SK-N-SH (cell line): ENCODE data around the gene TMEM132E.

Experiments used
- CTCF ChIP-seq: fragments of 200-600 bp; sonication (generic); IDR thresholded peaks from 2 replicates; pipeline ENCODE4 v1.6.1; 2017; ENCODE audit warnings: antibody characterized with exemption, mild to moderate bottlenecking, moderate library complexity
- EZH2phosphoT487 ChIP-seq: fragments of 200-600 bp; sonication (generic); IDR thresholded peaks from 2 replicates; pipeline ENCODE4 v1.6.1; 2017; ENCODE audit warnings: low read depth, mixed run types, mild to moderate bottlenecking, antibody characterized with exemption, moderate library complexity, borderline replicate concordance
- FOXJ3 ChIP-seq: sonication (generic); formaldehyde crosslinking; IDR thresholded peaks from 2 replicates; pipeline ENCODE4 v1.5.1; 2020; ENCODE audit warnings: mild to moderate bottlenecking, missing genetic modification reagents
- FOXM1 ChIP-seq: IDR thresholded peaks from 2 replicates; pipeline ENCODE4 v1.4.0; 2012; ENCODE audit warnings: low read depth, mild to moderate bottlenecking
- GABPA ChIP-seq: IDR thresholded peaks from 2 replicates; pipeline ENCODE4 v1.4.0; 2012; ENCODE audit warnings: low read depth, mild to moderate bottlenecking
- JUND ChIP-seq: IDR thresholded peaks from 2 replicates; pipeline ENCODE4 v1.4.0; 2012
- PBX3 ChIP-seq: IDR thresholded peaks from 2 replicates; pipeline ENCODE4; 2012
- POLR2AphosphoS5 ChIP-seq: IDR thresholded peaks from 2 replicates; pipeline ENCODE4 v1.6.1; 2012; ENCODE audit warnings: low read depth, low read length
- REST ChIP-seq: IDR thresholded peaks from 2 replicates; pipeline ENCODE4 v1.6.1; 2012; ENCODE audit warnings: mild to moderate bottlenecking, low read depth, low read length, moderate library complexity
- RXRA ChIP-seq: IDR thresholded peaks from 2 replicates; pipeline ENCODE4 v1.4.0; 2012; ENCODE audit warnings: low read depth, mild to moderate bottlenecking, borderline replicate concordance
- SMC3 ChIP-seq: IDR thresholded peaks from 2 replicates; pipeline ENCODE4 v1.6.1; 2012; ENCODE audit warnings: low read depth, low read length, improper control_type of control experiment
- YY1 ChIP-seq: IDR thresholded peaks from 2 replicates; pipeline ENCODE4 v1.4.0; 2012; ENCODE audit warnings: low read depth, mild to moderate bottlenecking
- ZBTB33 ChIP-seq: IDR thresholded peaks from 2 replicates; pipeline ENCODE4 v1.4.0; 2012; ENCODE audit warnings: low read depth, borderline replicate concordance

- TF ChIP-seq PBX3 (no peak), FOXM1 (no peak), EZH2phosphoT487 (no peak), CTCF (no peak), RXRA (no peak), SMC3 (no peak), REST (no peak), ZBTB33 (no peak), FOXJ3 (CRISPR knock-in tag) (no peak), JUND (no peak), POLR2AphosphoS5 (no peak), GABPA (no peak), YY1 (no peak)
These were observed 27.4 kb downstream of the TMEM132E start for GRCh38 chr17:34606763-34607162.
